ENCODE results near the gene UBE3D. TPM values are rescaled to one million over a fixed set of nuclear protein-coding genes. Genes with fewer than 3 reads are reported as not detected.
A peak's percentile ranks its signal among the peaks of the same experiment; 100 is the strongest.

UBE3D gene
- total RNA-seq, 4 donors from 2014 or later, result 11.0 to 14.8 (median 12.5) TPM

DNA sequence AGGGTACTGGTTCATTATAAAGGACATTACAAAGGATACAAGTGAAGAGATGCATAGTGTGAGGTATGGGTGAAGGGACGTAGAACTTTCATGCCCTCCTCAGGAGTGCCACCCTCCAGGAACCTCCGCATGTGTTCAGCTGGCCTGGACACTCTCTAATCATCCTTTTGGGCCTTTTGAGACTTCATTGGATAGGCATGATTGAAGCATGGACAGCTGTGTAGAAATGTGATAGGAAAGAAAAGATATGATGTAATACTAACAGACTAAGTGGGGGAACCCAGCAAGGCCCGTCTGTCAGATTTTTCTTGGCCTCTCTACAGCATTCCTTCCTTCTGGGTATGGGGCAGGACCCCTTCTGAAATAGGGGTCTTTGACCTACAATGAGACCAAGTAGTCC lies 32.9 kb upstream of the UBE3D start:
- WGBS, 2 donors, result 86 to 96% methylated on average over 3 of the region's 3 CpGs
- DNase-seq, result no peak
- Histone ChIP-seq H3K27me3 (no peaks in the 10 kb centered on the region), H3K4me1 (peaks cover 7 to 10% of the 10 kb centered on the region in 2 donors), H3K9me3 (no peaks in the 10 kb centered on the region), H3K4me3 (replicated peaks in 1 of 3) (no peak overlapping the region), H3K27ac (no peak overlapping the region), H3K36me3 (no peaks in the 10 kb centered on the region)
- no peak for TF ChIP-seq POLR2A (IDR thresholded peaks at IDR 0.05)
- TF ChIP-seq, protein P1, sequence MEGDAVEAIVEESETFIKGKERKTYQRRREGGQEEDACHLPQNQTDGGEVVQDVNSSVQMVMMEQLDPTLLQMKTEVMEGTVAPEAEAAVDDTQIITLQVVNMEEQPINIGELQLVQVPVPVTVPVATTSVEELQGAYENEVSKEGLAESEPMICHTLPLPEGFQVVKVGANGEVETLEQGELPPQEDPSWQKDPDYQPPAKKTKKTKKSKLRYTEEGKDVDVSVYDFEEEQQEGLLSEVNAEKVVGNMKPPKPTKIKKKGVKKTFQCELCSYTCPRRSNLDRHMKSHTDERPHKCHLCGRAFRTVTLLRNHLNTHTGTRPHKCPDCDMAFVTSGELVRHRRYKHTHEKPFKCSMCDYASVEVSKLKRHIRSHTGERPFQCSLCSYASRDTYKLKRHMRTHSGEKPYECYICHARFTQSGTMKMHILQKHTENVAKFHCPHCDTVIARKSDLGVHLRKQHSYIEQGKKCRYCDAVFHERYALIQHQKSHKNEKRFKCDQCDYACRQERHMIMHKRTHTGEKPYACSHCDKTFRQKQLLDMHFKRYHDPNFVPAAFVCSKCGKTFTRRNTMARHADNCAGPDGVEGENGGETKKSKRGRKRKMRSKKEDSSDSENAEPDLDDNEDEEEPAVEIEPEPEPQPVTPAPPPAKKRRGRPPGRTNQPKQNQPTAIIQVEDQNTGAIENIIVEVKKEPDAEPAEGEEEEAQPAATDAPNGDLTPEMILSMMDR (IDR thresholded peaks at IDR 0.05), result no peak
- intact Hi-C loops (cut with DNase I), result no loop called here

DNA sequence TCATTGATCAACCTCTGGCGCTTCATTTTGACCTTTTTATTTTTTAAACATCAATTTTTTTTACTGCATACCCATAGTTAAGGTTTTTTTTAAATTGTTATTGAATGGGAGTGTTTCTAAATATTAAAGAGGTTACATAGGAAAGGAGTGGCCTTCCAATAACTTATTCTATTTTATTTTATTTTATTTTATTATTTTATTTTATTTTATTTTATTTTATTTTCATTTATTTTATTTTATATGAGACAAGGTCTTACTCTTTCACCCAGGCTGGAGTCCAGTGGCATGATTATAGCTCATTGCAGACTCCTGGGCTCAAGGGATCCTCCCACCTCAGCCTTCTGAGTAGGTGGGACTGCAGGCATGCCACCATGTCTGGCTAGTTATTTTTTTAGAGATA lies 32.0 kb upstream of the UBE3D start:
- no peaks in the 10 kb centered on the region for H3K36me3 ChIP-seq
- WGBS, 2 donors, result 94 to 96% methylated on average over 1 of the region's 1 CpG
- H3K4me1 ChIP-seq, result peaks cover 7 to 10% of the 10 kb centered on the region in 2 donors
- TF ChIP-seq, protein P1 (IDR thresholded peaks at IDR 0.05), result no peak
- no peak for TF ChIP-seq POLR2A (IDR thresholded peaks at IDR 0.05)
- no peaks in the 10 kb centered on the region for H3K9me3 ChIP-seq
- intact Hi-C loops (cut with DNase I), result no loop called here
- H3K27me3 ChIP-seq, result no peaks in the 10 kb centered on the region
- no peak overlapping the region for H3K4me3 ChIP-seq (replicated peaks in 1 of 3)
- no peak for DNase-seq
- no peak overlapping the region for H3K27ac ChIP-seq

DNA sequence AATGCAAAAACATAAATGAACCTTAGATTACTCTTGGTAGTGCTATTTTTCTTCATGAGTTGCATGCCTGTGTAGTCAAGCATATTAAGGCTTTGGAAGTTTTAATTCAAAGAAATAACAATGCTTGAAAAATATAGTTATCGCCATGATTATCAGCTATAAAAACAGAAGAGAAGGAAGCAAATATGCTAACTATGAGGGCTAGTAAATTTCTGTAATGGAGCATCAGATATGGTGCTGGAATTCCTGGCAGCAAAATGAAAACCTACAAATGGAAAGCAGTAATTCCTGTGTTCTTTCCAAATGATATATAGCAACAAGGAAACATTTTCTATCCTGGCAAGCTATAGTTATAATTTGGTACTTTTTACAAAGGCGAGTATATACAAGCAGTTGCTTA lies 31.6 kb upstream of the UBE3D start:
- DNase-seq, result no peak
- intact Hi-C loops (cut with DNase I), result no loop called here
- H3K4me1 ChIP-seq, result peaks cover 7 to 10% of the 10 kb centered on the region in 2 donors
- H3K4me3 ChIP-seq (replicated peaks in 1 of 3), result no peak overlapping the region
- TF ChIP-seq, protein P1 (IDR thresholded peaks at IDR 0.05), result no peak
- TF ChIP-seq POLR2A (IDR thresholded peaks at IDR 0.05), result no peak
- H3K9me3 ChIP-seq, result no peaks in the 10 kb centered on the region
- no peaks in the 10 kb centered on the region for H3K27me3 ChIP-seq
- WGBS, 2 donors, result 58 to 68% methylated on average over 2 of the region's 2 CpGs
- H3K27ac ChIP-seq, result no peak overlapping the region
- no peaks in the 10 kb centered on the region for H3K36me3 ChIP-seq

DNA sequence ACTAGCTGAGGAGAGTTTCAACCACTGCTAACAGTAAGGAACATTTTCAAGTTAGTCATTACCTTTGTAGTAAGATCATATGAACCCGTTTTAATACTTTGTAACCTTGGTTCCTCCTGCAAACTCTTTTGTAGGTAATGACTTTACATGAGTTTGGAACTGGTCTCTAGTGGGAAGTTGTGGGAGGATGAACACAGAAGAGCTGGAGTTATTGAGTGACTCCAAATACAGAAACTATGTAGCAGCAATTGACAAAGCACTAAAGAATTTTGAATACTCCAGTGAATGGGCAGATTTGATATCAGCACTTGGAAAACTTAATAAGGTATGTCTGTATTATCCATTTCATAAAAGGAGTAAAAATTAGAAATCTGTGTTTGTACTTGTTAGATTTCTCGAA lies 31.1 kb upstream of the UBE3D start:
- Histone ChIP-seq H3K4me1 (peaks cover 7 to 10% of the 10 kb centered on the region in 2 donors), H3K9me3 (no peaks in the 10 kb centered on the region), H3K27me3 (no peaks in the 10 kb centered on the region), H3K4me3 (replicated peaks in 1 of 3) (no peak overlapping the region), H3K27ac (peak overlapping the region in 2 of 3 donors; percentile 45 to 48), H3K36me3 (no peaks in the 10 kb centered on the region)
- TF ChIP-seq, protein P1 (IDR thresholded peaks at IDR 0.05), result no peak
- no peak for TF ChIP-seq POLR2A (IDR thresholded peaks at IDR 0.05)
- WGBS, 2 donors, result 48 to 69% methylated on average over 2 of the region's 2 CpGs
- DNase-seq, result no peak
- intact Hi-C loops (cut with DNase I), result no loop called here

DNA sequence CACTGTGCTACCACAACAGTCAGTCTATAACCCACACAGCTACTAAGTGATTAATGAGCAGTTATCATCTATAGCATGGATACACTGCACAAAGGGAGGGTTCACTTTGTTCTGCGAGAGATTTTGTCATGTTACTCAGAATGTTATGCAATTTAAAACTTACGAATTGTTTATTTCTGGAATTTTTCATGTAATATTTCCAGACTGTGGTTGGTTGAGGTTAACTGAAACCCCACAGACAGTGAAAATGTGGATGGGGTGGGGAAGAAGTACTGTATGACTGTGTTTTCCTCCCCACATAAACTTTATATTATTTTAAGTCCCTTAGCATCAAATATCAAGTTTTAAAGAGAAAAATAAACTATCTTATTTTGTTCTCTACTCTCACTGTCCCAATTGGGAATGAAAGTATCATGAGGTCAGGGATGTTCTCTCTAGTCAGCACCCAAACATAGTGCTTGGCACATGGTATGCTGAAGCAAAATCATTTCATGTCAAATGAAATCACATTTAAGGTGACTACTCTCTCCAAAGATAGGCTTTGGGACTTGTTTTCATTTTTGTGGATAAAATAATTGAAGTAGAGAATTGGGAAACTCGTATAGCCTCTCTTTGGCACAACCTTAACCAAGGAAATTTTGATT lies 27.2 kb upstream of the UBE3D start:
- H3K27ac ChIP-seq, result no peak overlapping the region
- intact Hi-C loops (cut with DNase I), result no loop called here
- no peak for TF ChIP-seq POLR2A (IDR thresholded peaks at IDR 0.05)
- TF ChIP-seq, protein P1 (IDR thresholded peaks at IDR 0.05), result no peak
- H3K27me3 ChIP-seq, result no peaks in the 10 kb centered on the region
- H3K36me3 ChIP-seq, result no peaks in the 10 kb centered on the region
- H3K4me1 ChIP-seq, result peaks cover 7 to 10% of the 10 kb centered on the region in 2 donors
- DNase-seq, result no peak
- H3K4me3 ChIP-seq (replicated peaks in 1 of 3), result no peak overlapping the region
- 85 to 87% methylated on average over 3 of the region's 3 CpGs for WGBS, 2 donors
- H3K9me3 ChIP-seq, result no peaks in the 10 kb centered on the region
